Transverse colon (tissue), 3 donors: ENCODE data around the gene SMOC1.

Experiments
- CTCF ChIP-seq, 5 experiments: fragments of 200-600 bp in 3 of 5; fragments of 450-650 bp in 2 of 5; sonication (generic) in 3 of 5; IDR thresholded peaks; 1 replicate in 2 of 5; 2 replicates in 3 of 5; pipeline ENCODE4 v1.5.1; 2016 to 2017; ENCODE audit warnings: antibody characterized with exemption in 5 of 5, inconsistent platforms in 3 of 5, mild to moderate bottlenecking in 2 of 5, moderate library complexity in 1 of 5
- EP300 ChIP-seq: sonication (generic); formaldehyde crosslinking; IDR thresholded peaks from one replicate; pipeline ENCODE4 v1.6.1; 2017; ENCODE audit warnings: antibody characterized with exemption, low read depth
- POLR2A ChIP-seq: fragments of 450-650 bp; IDR thresholded peaks from one replicate; pipeline ENCODE4 v1.6.1; 2016; ENCODE audit warnings: antibody characterized with exemption, mild to moderate bottlenecking, moderate library complexity

- no peak for TF ChIP-seq CTCF (IDR thresholded peaks at IDR 0.05)
- TF ChIP-seq POLR2A: no peak
- TF ChIP-seq EP300: no peak
These were observed 26.5 kb upstream of the SMOC1 start for GRCh38 chr14:69852531-69853321.
